ENCODE results near the gene MEX3D. TPM values are rescaled to one million over a fixed set of nuclear protein-coding genes. Genes with fewer than 3 reads are reported as not detected.

Gene MEX3D
- total RNA-seq, 1 experiment from 2014 or later: 64.0 TPM

GRCh38 chr19:1576242-1577089 is 8.3 kb upstream of the MEX3D start:
- no peak overlapping the region for H3K27ac ChIP-seq (ENCODE audit: low read length)
- H3K9me3 ChIP-seq (ENCODE audit: low read length): no peaks in the 10 kb centered on the region
- ChIA-PET POLR2A (ENCODE audit: unreplicated experiment) (no interaction called here), CTCF (no interaction called here)
- H3K4me1 ChIP-seq (ENCODE audit: insufficient read depth, low read length): no peaks in the 10 kb centered on the region
- no peaks in the 10 kb centered on the region for H3K27me3 ChIP-seq (ENCODE audit: low read length)
- no peaks in the 10 kb centered on the region for H3K9me2 ChIP-seq (replicated peaks; ENCODE audit: low read length)
- no peaks in the 10 kb centered on the region for H4K20me1 ChIP-seq (ENCODE audit: low read length)
- intact Hi-C loops (cut with micrococcal nuclease): no loop called here
- no peaks in the 10 kb centered on the region for H3F3A ChIP-seq (ENCODE audit: low read length, unreplicated experiment)
- no peak overlapping the region for H3K9ac ChIP-seq (ENCODE audit: low read length)
- no peaks in the 10 kb centered on the region for H3K36me3 ChIP-seq (ENCODE audit: low read depth, low read length)
- H3K79me2 ChIP-seq (ENCODE audit: low read length): no peaks in the 10 kb centered on the region
- H3K4me2 ChIP-seq (ENCODE audit: low read length): no peak overlapping the region
- H2AFZ ChIP-seq (ENCODE audit: low read length): no peak overlapping the region
- DNase-seq (no peak), ATAC-seq (no peak)
- no TSS peak for BruUV-seq (replicated peaks)
- TF ChIP-seq EZH2 (IDR thresholded peaks at IDR 0.05; ENCODE audit: low read length, unreplicated experiment): no peak
- no peak for TF ChIP-seq EZH2phosphoT487 (IDR thresholded peaks at IDR 0.05; ENCODE audit: borderline replicate concordance, low read length)
- TF ChIP-seq CTCF (conservative IDR thresholded peaks at IDR 0.05; ENCODE audit: low read depth, low read length): no peak
- no peak overlapping the region for H3K4me3 ChIP-seq (ENCODE audit: low read length)

- 0 out of 2 replicates have a peak, but pooled peaks have one; percentile 22 for ATAC-seq
Observed at GRCh38 chr19:1575323-1576241, 7.5 kb upstream of the MEX3D start.

More at GRCh38 chr19:1575323-1576241, 7.5 kb upstream of the MEX3D start:
- DNase-seq: no peak
- Histone ChIP-seq H3K27me3 (ENCODE audit: low read length) (no peaks in the 10 kb centered on the region), H3K9me3 (ENCODE audit: low read length) (no peaks in the 10 kb centered on the region), H3K9ac (ENCODE audit: low read length) (no peak overlapping the region), H3K4me3 (ENCODE audit: low read length) (no peak overlapping the region), H2AFZ (ENCODE audit: low read length) (no peak overlapping the region), H3K27ac (ENCODE audit: low read length) (no peak overlapping the region), H3F3A (ENCODE audit: low read length, unreplicated experiment) (no peaks in the 10 kb centered on the region), H3K36me3 (ENCODE audit: low read depth, low read length) (no peaks in the 10 kb centered on the region), H4K20me1 (ENCODE audit: low read length) (no peaks in the 10 kb centered on the region), H3K79me2 (ENCODE audit: low read length) (no peaks in the 10 kb centered on the region), H3K4me1 (ENCODE audit: insufficient read depth, low read length) (no peaks in the 10 kb centered on the region), H3K4me2 (ENCODE audit: low read length) (no peak overlapping the region), H3K9me2 (replicated peaks; ENCODE audit: low read length) (no peaks in the 10 kb centered on the region)
- intact Hi-C loops (cut with micrococcal nuclease): no loop called here
- POLR2A ChIA-PET (ENCODE audit: unreplicated experiment): no interaction called here
- TF ChIP-seq CTCF (conservative IDR thresholded peaks at IDR 0.05; ENCODE audit: low read depth, low read length): no peak
- CTCF ChIA-PET: no interaction called here
- no TSS peak for BruUV-seq (replicated peaks)

All from PC-3 (cell line).